Ascending aorta (tissue), 2 donors: ENCODE measurements around the gene ARSJ. TPM values are rescaled to one million over a fixed set of nuclear protein-coding genes. Genes with fewer than 3 reads are reported as not detected.

Experiments
- DNase-seq, 2 donors: peaks; one replicate each; pipeline ENCODE4 v3.0.0-alpha.2; 2019; ENCODE audit warnings: low spot score in 2 of 2
- H3K27ac ChIP-seq, 2 donors: fragments of 200-600 bp; sonication (generic); one replicate each; pipeline ENCODE4 v1.5.1; 2016 to 2017; ENCODE audit warnings: mild to moderate bottlenecking in 1 of 2
- H3K27me3 ChIP-seq: fragments of 200-600 bp; sonication (generic); one replicate; pipeline ENCODE4 v1.5.1; 2017
- H3K36me3 ChIP-seq, 2 donors: fragments of 200-600 bp; sonication (generic); one replicate each; pipeline ENCODE4 v1.5.1; 2016
- H3K4me1 ChIP-seq, 2 donors: fragments of 200-600 bp; sonication (generic); one replicate each; pipeline ENCODE4 v1.5.1; 2016 to 2017; ENCODE audit warnings: mild to moderate bottlenecking in 1 of 2
- H3K4me3 ChIP-seq, 2 donors: fragments of 200-600 bp; sonication (generic); one replicate each; pipeline ENCODE4 v1.5.1; 2016 to 2017; ENCODE audit warnings: mild to moderate bottlenecking in 1 of 2
- H3K9me3 ChIP-seq, 2 donors: fragments of 200-600 bp; sonication (generic); one replicate each; pipeline ENCODE4 v1.5.1; 2016
- intact Hi-C: fragments of 100-400 bp; cut with DNase I; formaldehyde crosslinking; loops from one replicate; pipeline ENCODE4 v1.15.1; 2023
- total RNA-seq: library from RNA; depleted of rRNA; stranded (reverse); fragments of >200 nt; gene quantifications from one replicate; pipeline ENCODE4 v1.1.0, GENCODE V29; 2016
- TF ChIP-seq, protein P1 (sequence below), 3 experiments: fragments of 200-600 bp in 2 of 3; fragments of 450-650 bp in 1 of 3; sonication (generic) in 2 of 3; IDR thresholded peaks; one replicate each; pipeline ENCODE4 v1.5.1; 2016 to 2019; ENCODE audit warnings: antibody characterized with exemption in 3 of 3, mild to moderate bottlenecking in 1 of 3, moderate library complexity in 1 of 3

The ARSJ gene
- total RNA-seq, 1 donor from 2014 or later = 14.6 TPM

GRCh38 chr4:113907559-113907958 is 71.9 kb downstream of the ARSJ start:
- Histone ChIP-seq H3K27ac (no peak overlapping the region), H3K36me3 (peaks cover 5 to 12% of the 10 kb centered on the region in 2 donors), H3K27me3 (no peaks in the 10 kb centered on the region), H3K9me3 (no peaks in the 10 kb centered on the region), H3K4me3 (no peak overlapping the region), H3K4me1 (no peaks in the 10 kb centered on the region)
- intact Hi-C loops = no loop called here
- TF ChIP-seq, protein P1, sequence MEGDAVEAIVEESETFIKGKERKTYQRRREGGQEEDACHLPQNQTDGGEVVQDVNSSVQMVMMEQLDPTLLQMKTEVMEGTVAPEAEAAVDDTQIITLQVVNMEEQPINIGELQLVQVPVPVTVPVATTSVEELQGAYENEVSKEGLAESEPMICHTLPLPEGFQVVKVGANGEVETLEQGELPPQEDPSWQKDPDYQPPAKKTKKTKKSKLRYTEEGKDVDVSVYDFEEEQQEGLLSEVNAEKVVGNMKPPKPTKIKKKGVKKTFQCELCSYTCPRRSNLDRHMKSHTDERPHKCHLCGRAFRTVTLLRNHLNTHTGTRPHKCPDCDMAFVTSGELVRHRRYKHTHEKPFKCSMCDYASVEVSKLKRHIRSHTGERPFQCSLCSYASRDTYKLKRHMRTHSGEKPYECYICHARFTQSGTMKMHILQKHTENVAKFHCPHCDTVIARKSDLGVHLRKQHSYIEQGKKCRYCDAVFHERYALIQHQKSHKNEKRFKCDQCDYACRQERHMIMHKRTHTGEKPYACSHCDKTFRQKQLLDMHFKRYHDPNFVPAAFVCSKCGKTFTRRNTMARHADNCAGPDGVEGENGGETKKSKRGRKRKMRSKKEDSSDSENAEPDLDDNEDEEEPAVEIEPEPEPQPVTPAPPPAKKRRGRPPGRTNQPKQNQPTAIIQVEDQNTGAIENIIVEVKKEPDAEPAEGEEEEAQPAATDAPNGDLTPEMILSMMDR (IDR thresholded peaks at IDR 0.05) = no peak
- DNase-seq = no peak

DNA sequence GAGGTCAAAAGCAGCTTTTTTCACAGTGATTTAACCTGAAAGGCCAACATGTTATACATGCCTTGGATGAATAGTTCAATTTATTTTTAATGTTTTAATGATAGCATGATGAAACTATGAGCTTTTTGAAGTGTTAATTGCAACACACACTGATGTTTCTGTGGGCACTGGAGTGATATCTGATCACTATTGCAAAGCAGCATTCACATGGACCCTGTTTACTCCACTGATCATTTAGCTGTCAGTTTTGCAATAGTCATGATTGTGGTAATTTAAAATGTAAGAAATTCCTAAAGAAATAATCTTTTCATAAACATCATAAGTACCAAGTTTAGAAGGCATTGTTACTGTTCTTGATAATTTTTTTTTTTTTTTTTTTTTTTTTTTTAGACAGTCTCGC is 74.1 kb downstream of the ARSJ start:
- Histone ChIP-seq H3K27ac (no peak overlapping the region), H3K4me1 (no peaks in the 10 kb centered on the region), H3K9me3 (no peaks in the 10 kb centered on the region), H3K4me3 (no peak overlapping the region), H3K36me3 (peaks cover 13 to 23% of the 10 kb centered on the region in 2 donors), H3K27me3 (no peaks in the 10 kb centered on the region)
- no peak for DNase-seq
- intact Hi-C loops = no loop called here
- TF ChIP-seq, protein P1 (IDR thresholded peaks at IDR 0.05) = no peak

DNA sequence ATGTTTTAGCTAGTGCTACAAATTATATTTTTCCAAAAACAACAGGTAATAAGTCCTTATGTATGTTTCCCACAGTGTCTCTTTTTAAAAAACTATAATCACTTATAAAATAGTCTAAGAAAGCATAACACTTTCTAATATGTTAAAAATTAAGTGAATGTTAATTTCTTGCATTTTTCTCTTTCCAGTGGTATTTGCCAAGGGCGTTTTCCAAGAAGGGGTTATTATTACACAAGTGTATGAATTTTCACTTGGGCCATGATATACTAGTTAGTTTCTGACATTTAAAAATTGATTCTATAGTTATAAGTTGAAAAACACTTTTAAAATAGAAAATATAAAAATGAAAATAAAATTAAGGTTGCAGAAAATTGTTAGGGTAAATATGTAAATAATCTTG is 74.6 kb downstream of the ARSJ start:
- no peak overlapping the region for H3K27ac ChIP-seq
- H3K36me3 ChIP-seq = peaks cover 13 to 23% of the 10 kb centered on the region in 2 donors
- no peaks in the 10 kb centered on the region for H3K27me3 ChIP-seq
- H3K9me3 ChIP-seq = no peaks in the 10 kb centered on the region
- TF ChIP-seq, protein P1 (IDR thresholded peaks at IDR 0.05) = no peak
- H3K4me3 ChIP-seq = no peak overlapping the region
- H3K4me1 ChIP-seq = no peaks in the 10 kb centered on the region
- no peak for DNase-seq
- intact Hi-C loops = no loop called here

- Histone ChIP-seq H3K36me3 (peaks cover 13 to 23% of the 10 kb centered on the region in 2 donors), H3K27me3 (no peaks in the 10 kb centered on the region), H3K4me1 (no peaks in the 10 kb centered on the region), H3K4me3 (no peak overlapping the region), H3K27ac (no peak overlapping the region), H3K9me3 (no peaks in the 10 kb centered on the region)
- intact Hi-C loops = no loop called here
- TF ChIP-seq, protein P1 (IDR thresholded peaks at IDR 0.05) = no peak
- DNase-seq = no peak
These were observed 77.3 kb downstream of the ARSJ start for GRCh38 chr4:113901994-113902787.

- Histone ChIP-seq H3K27me3 (no peaks in the 10 kb centered on the region), H3K36me3 (peaks cover 13 to 37% of the 10 kb centered on the region in 2 donors), H3K27ac (no peak overlapping the region), H3K4me1 (no peaks in the 10 kb centered on the region), H3K4me3 (no peak overlapping the region), H3K9me3 (no peaks in the 10 kb centered on the region)
- TF ChIP-seq, protein P1 (IDR thresholded peaks at IDR 0.05) = no peak
- intact Hi-C loops = no loop called here
- no peak for DNase-seq
These were observed 80.0 kb downstream of the ARSJ start for GRCh38 chr4:113899271-113900070.
